Activated CD8-positive, alpha-beta memory T cell treated with anti-CD3 and anti-CD28 coated beads, Interleukin-2, amount 50 U/mL, for 48 hours (primary cell): Measurements from ENCODE around the gene PRUNE1.

Experiments used
- DNase-seq: peaks from one replicate; pipeline ENCODE4 v3.0.0-alpha.2; 2020

Gene PRUNE1

GRCh38 chr1:150979092-150980056, 28.9 kb upstream of the PRUNE1 start:
- peak; percentile 96 for DNase-seq

GRCh38 chr1:150981177-150981804, 27.0 kb upstream of the PRUNE1 start:
- no peak for DNase-seq

GRCh38 chr1:150981805-150982712, 26.2 kb upstream of the PRUNE1 start, which contains the start of gene ANXA9:
Gene ANXA9, plus strand, starts transcription at chr1:150982292. Its CDS starts 814 bp downstream, at chr1:150983106.
- DNase-seq, result no peak

GRCh38 chr1:150985179-150985825, 22.9 kb upstream of the PRUNE1 start:
- no peak for DNase-seq

- DNase-seq, result no peak
These were observed 20.3 kb upstream of the PRUNE1 start for GRCh38 chr1:150987924-150988323.

GRCh38 chr1:150992626-150993025, 15.6 kb upstream of the PRUNE1 start:
- DNase-seq, result no peak

GRCh38 chr1:150994248-150994647, 14.0 kb upstream of the PRUNE1 start:
- DNase-seq, result no peak

- DNase-seq, result no peak
These were observed 12.8 kb upstream of the PRUNE1 start for GRCh38 chr1:150995460-150995859.

GRCh38 chr1:150995896-150996295, 12.4 kb upstream of the PRUNE1 start:
- no peak for DNase-seq

- no peak for DNase-seq
These were observed 10.9 kb upstream of the PRUNE1 start for GRCh38 chr1:150997126-150997872.

GRCh38 chr1:150997949-150998348, 10.3 kb upstream of the PRUNE1 start:
- DNase-seq, result no peak

GRCh38 chr1:150999051-150999674, 9.1 kb upstream of the PRUNE1 start:
- no peak for DNase-seq

- no peak for DNase-seq
These were observed 8.3 kb upstream of the PRUNE1 start for GRCh38 chr1:150999926-151000325.

GRCh38 chr1:151000408-151000807, 7.8 kb upstream of the PRUNE1 start:
- DNase-seq, result no peak

- DNase-seq, result no peak
These were observed 6.6 kb upstream of the PRUNE1 start for GRCh38 chr1:151001602-151002001.

GRCh38 chr1:151002051-151002450, 6.2 kb upstream of the PRUNE1 start:
- DNase-seq, result no peak

GRCh38 chr1:151002611-151003010, 5.6 kb upstream of the PRUNE1 start:
- DNase-seq, result no peak

- DNase-seq, result no peak
These were observed 5.1 kb upstream of the PRUNE1 start for GRCh38 chr1:151003180-151003579.

GRCh38 chr1:151005729-151006319, 2.4 kb upstream of the PRUNE1 start:
- DNase-seq, result no peak

GRCh38 chr1:151006327-151007052, 1.8 kb upstream of the PRUNE1 start, which contains the start of gene MINDY1:
Gene MINDY1, minus strand, starts transcription at chr1:151006902. Its CDS starts 4,285 bp downstream, at chr1:151002617.
- DNase-seq, result peak; percentile 65
